Measurements from ENCODE around the gene ZNF821.
A peak's percentile ranks its signal among the peaks of the same experiment; 100 is the strongest.

The ZNF821 gene

GRCh38 chr16:71894921-71895678 is 11.1 kb upstream of the ZNF821 start, which contains the start of gene IST1:
Gene IST1, plus strand, starts transcription at chr16:71895531. Its CDS starts 20,110 bp downstream, at chr16:71915641.
- Histone ChIP-seq H3K4me2 (ENCODE audit: low read length) (peak within 1 kb of the TSS; percentile 83), H4K20me1 (ENCODE audit: control insufficient read depth, insufficient read depth, low read depth, low read length) (peaks cover 5% of the 10 kb centered on the region), H3K27ac (ENCODE audit: low read depth, low read length) (peak within 1 kb of the TSS; percentile 80), H3F3A (ENCODE audit: control insufficient read depth, insufficient read depth) (peaks cover 7% of the 10 kb centered on the region; the same call in 1 of the 2 replicates), H3K79me2 (ENCODE audit: control insufficient read depth, low read length) (peaks cover 60% of the 10 kb centered on the region), H3K36me3 (ENCODE audit: control insufficient read depth, low read length) (peaks cover 26% of the 10 kb centered on the region), H3K4me1 (ENCODE audit: control insufficient read depth, low read length) (peaks cover 53% of the 10 kb centered on the region), H3K9me2 (replicated peaks; ENCODE audit: control insufficient read depth, low read length) (no peaks in the 10 kb centered on the region), H3K9me3 (ENCODE audit: control insufficient read depth, insufficient read depth, low read length) (no peaks in the 10 kb centered on the region), H3K4me3 (ENCODE audit: low read length) (peak within 1 kb of the TSS; percentile 98), H3K27me3 (ENCODE audit: control insufficient read depth, low read length) (no peaks in the 10 kb centered on the region)
- TF ChIP-seq EZH2phosphoT487 (IDR thresholded peaks at IDR 0.05; ENCODE audit: borderline replicate concordance, low read length) (no peak), CTCF (IDR thresholded peaks at IDR 0.05; ENCODE audit: low read depth, low read length, poor library complexity, severe bottlenecking) (no peak)

DNA sequence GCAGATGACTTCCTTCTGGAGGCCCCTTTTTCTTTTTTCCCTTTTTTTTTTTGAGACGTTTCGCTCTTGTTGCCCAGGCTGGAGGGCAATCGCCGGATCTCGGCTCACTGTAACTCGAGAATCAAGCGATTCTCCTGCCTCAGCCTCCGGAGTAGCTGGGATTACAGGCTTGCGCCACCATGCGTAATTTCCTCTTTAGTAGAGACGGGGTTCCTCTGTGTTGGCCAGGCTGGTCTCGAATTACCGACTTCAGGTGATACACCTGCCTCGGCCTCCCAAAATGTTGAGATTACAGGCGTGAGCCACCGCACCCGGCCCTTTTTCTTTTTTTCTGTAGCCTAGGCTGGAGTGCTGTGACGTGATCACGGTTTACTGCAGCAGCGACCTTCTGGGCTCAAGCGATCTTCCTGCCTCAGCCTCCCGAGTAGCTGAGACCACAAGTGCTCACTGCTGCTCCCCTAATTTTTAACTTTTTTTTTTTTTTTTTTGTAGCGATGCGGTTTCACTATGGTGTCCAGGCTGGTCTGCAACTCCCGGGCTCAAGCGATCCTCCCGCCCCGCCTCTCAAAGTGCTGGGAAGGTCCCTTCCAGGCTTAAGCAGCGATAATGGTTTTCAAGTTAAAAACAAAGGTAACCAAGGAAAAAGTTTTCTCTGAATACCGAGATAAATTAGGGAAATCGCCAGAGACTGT is 10.4 kb upstream of the ZNF821 start:
- Histone ChIP-seq H3K9me2 (replicated peaks; ENCODE audit: control insufficient read depth, low read length) (no peaks in the 10 kb centered on the region), H3K4me2 (ENCODE audit: low read length) (peak overlapping the region; percentile 83), H3K27me3 (ENCODE audit: control insufficient read depth, low read length) (no peaks in the 10 kb centered on the region), H3K36me3 (ENCODE audit: control insufficient read depth, low read length) (peaks cover 26% of the 10 kb centered on the region), H4K20me1 (ENCODE audit: control insufficient read depth, insufficient read depth, low read depth, low read length) (peaks cover 5% of the 10 kb centered on the region), H3K9me3 (ENCODE audit: control insufficient read depth, insufficient read depth, low read length) (no peaks in the 10 kb centered on the region), H3F3A (ENCODE audit: control insufficient read depth, insufficient read depth) (peaks cover 6% of the 10 kb centered on the region; the same call in 1 of the 2 replicates), H3K4me3 (ENCODE audit: low read length) (peak overlapping the region; percentile 98), H3K79me2 (ENCODE audit: control insufficient read depth, low read length) (peaks cover 53% of the 10 kb centered on the region), H3K4me1 (ENCODE audit: control insufficient read depth, low read length) (peaks cover 48% of the 10 kb centered on the region), H3K27ac (ENCODE audit: low read depth, low read length) (peak overlapping the region; percentile 80)
- TF ChIP-seq CTCF (IDR thresholded peaks at IDR 0.05; ENCODE audit: low read depth, low read length, poor library complexity, severe bottlenecking) (peak; percentile 48), EZH2phosphoT487 (IDR thresholded peaks at IDR 0.05; ENCODE audit: borderline replicate concordance, low read length) (no peak)

DNA sequence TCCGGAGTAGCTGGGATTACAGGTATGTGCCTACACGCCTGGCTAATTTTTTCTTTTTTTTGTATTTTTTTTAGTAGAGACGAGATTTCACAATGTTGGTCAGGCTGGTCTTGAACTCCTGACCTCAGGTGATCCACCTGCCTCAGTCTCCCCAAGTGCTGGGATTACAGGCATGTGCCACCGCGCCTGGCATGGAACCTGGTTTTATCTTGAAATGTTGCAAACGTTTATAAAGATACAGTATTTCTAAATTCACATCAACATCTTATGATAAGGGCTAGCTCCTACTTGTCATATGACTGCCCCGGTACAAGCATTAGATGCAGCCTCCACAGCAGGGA is 9.9 kb upstream of the ZNF821 start:
- Histone ChIP-seq H3K9me3 (ENCODE audit: control insufficient read depth, insufficient read depth, low read length) (no peaks in the 10 kb centered on the region), H3K27me3 (ENCODE audit: control insufficient read depth, low read length) (no peaks in the 10 kb centered on the region), H4K20me1 (ENCODE audit: control insufficient read depth, insufficient read depth, low read depth, low read length) (peaks cover 5% of the 10 kb centered on the region), H3K4me1 (ENCODE audit: control insufficient read depth, low read length) (peaks cover 43% of the 10 kb centered on the region), H3K79me2 (ENCODE audit: control insufficient read depth, low read length) (peaks cover 48% of the 10 kb centered on the region), H3F3A (ENCODE audit: control insufficient read depth, insufficient read depth) (peaks cover 4% of the 10 kb centered on the region; the same call in 1 of the 2 replicates), H3K9me2 (replicated peaks; ENCODE audit: control insufficient read depth, low read length) (no peaks in the 10 kb centered on the region), H3K4me2 (ENCODE audit: low read length) (peak overlapping the region; percentile 83), H3K36me3 (ENCODE audit: control insufficient read depth, low read length) (peaks cover 22% of the 10 kb centered on the region), H3K27ac (ENCODE audit: low read depth, low read length) (peak overlapping the region; percentile 80), H3K4me3 (ENCODE audit: low read length) (peak overlapping the region; percentile 98)
- no peak for TF ChIP-seq EZH2phosphoT487 (IDR thresholded peaks at IDR 0.05; ENCODE audit: borderline replicate concordance, low read length)
- TF ChIP-seq CTCF (IDR thresholded peaks at IDR 0.05; ENCODE audit: low read depth, low read length, poor library complexity, severe bottlenecking), result no peak

Measured in DOHH2 (cell line).